IMR-90 (cell line): Measurements from ENCODE around the gene GRIA4.

Source experiments
- CEBPB ChIP-seq: IDR thresholded peaks from 2 replicates; pipeline ENCODE4 v1.6.1; 2012; ENCODE audit warnings: low read depth, low read length, improper control_type of control experiment
- CTCF ChIP-seq: conservative IDR thresholded peaks from 2 replicates; pipeline ENCODE4 v1.5.1; 2012; ENCODE audit warnings: mild to moderate bottlenecking, low read depth, low read length, improper control_type of control experiment
- POLR2A ChIP-seq: IDR thresholded peaks from 2 replicates; pipeline ENCODE4 v1.6.1; 2012; ENCODE audit warnings: mild to moderate bottlenecking, low read depth, low read length
- RAD21 ChIP-seq: IDR thresholded peaks from 2 replicates; pipeline ENCODE4 v1.6.1; 2012; ENCODE audit warnings: low read length, improper control_type of control experiment
- RFX5 ChIP-seq: IDR thresholded peaks from 2 replicates; pipeline ENCODE4 v1.8.0; 2012; ENCODE audit warnings: low read depth, mild to moderate bottlenecking, low read length, moderate library complexity

- TF ChIP-seq CTCF (no peak), RFX5 (no peak), RAD21 (no peak), POLR2A (no peak), CEBPB (no peak)
These were observed 33.0 kb downstream of the GRIA4 start for GRCh38 chr11:105642870-105643269.
